IMR-90 (cell line): ENCODE results near the gene TSC1.

Source experiments
- CEBPB ChIP-seq: IDR thresholded peaks from 2 replicates; pipeline ENCODE4 v1.6.1; 2012; ENCODE audit warnings: low read depth, low read length, improper control_type of control experiment
- POLR2A ChIP-seq: IDR thresholded peaks from 2 replicates; pipeline ENCODE4 v1.6.1; 2012; ENCODE audit warnings: mild to moderate bottlenecking, low read depth, low read length
- SMC3 ChIP-seq: fragments of 150-350 bp; IDR thresholded peaks from 2 replicates; pipeline ENCODE4 v1.6.1; 2016; ENCODE audit warnings: low read depth, mild to moderate bottlenecking, antibody characterized with exemption, low read length, moderate library complexity
- TF ChIP-seq, protein P1 (sequence below): conservative IDR thresholded peaks from 2 replicates; pipeline ENCODE4 v1.5.1; 2012; ENCODE audit warnings: mild to moderate bottlenecking, low read depth, low read length, improper control_type of control experiment

DNA sequence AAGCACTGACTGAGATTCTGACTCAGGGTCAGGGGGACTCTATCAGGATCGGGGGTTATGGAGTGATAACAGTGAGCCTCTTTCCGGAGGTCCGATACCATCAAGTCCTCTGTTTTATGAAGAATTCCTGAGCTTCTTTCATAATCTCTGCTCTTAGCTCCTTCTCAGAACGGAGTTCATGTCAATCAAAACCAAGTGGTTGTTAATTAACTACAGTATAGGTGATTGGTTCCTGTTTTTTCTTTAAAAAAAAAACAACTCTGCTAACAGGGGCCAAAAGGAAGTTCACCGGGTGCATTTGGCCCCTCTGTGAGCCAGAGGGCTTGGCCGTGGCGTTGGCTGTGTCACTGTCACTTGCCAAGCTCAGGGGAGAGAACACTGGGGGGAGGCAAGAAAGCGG lies 38.0 kb upstream of the TSC1 start:
- TF ChIP-seq POLR2A (no peak), SMC3 (no peak), CEBPB (no peak)
- TF ChIP-seq, protein P1, sequence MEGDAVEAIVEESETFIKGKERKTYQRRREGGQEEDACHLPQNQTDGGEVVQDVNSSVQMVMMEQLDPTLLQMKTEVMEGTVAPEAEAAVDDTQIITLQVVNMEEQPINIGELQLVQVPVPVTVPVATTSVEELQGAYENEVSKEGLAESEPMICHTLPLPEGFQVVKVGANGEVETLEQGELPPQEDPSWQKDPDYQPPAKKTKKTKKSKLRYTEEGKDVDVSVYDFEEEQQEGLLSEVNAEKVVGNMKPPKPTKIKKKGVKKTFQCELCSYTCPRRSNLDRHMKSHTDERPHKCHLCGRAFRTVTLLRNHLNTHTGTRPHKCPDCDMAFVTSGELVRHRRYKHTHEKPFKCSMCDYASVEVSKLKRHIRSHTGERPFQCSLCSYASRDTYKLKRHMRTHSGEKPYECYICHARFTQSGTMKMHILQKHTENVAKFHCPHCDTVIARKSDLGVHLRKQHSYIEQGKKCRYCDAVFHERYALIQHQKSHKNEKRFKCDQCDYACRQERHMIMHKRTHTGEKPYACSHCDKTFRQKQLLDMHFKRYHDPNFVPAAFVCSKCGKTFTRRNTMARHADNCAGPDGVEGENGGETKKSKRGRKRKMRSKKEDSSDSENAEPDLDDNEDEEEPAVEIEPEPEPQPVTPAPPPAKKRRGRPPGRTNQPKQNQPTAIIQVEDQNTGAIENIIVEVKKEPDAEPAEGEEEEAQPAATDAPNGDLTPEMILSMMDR = no peak
